ENCODE measurements around the gene EFCAB6. TPM values are rescaled to one million over a fixed set of nuclear protein-coding genes. Genes with fewer than 3 reads are reported as not detected.

Gene EFCAB6
- total and polyA plus RNA-seq, 2 donors (not counting 3 experiments of a cell fraction or from before 2014, with no cell fraction given) = 0.07 to 0.31 TPM

- dilution Hi-C loops (cut with MboI; ENCODE audit: extremely low pct_ligation_motif_present, low sequenced_read_pairs) (no loop called here), intact Hi-C loops (cut with micrococcal nuclease) (no loop called here)
- Histone ChIP-seq H3K9me1 (replicated peaks; ENCODE audit: control insufficient read depth, extremely low read depth, insufficient read depth, low read length) (no peaks in the 10 kb centered on the region), H3K27ac (ENCODE audit: insufficient read depth, low read depth, low read length) (no peak overlapping the region), H4K20me1 (replicated peaks; ENCODE audit: control insufficient read depth, extremely low read depth, insufficient read depth, low read length) (no peaks in the 10 kb centered on the region), H3K4me3 (replicated peaks in 1 of 3; ENCODE audit: insufficient read depth in 1 of 3, low read depth in 1 of 3, low read length in 3 of 3) (no peak overlapping the region), H3K27me3 (ENCODE audit: control insufficient read depth in 2 of 2, insufficient read depth in 2 of 2, low read length in 2 of 2) (no peaks in the 10 kb centered on the region), H3K4me2 (ENCODE audit: insufficient read depth, low read length) (no peak overlapping the region), H2AFZ (ENCODE audit: low read depth, low read length) (no peak overlapping the region), H3K79me2 (ENCODE audit: control insufficient read depth, insufficient read depth, low read length) (no peaks in the 10 kb centered on the region), H3K4me1 (ENCODE audit: control insufficient read depth, extremely low read depth, insufficient read depth, low read length) (no peaks in the 10 kb centered on the region), H3K9me3 (replicated peaks; ENCODE audit: control insufficient read depth, insufficient read depth, low read length) (peaks cover 10% of the 10 kb centered on the region), H3K9ac (replicated peaks; ENCODE audit: extremely low read depth, insufficient read depth, low read length) (no peak overlapping the region), H3K36me3 (ENCODE audit: control insufficient read depth in 2 of 2, extremely low read depth in 1 of 2, insufficient read depth in 2 of 2, low read length in 2 of 2) (no peaks in the 10 kb centered on the region)
- POLR2A ChIA-PET = no interaction called here
- TF ChIP-seq POLR2A (IDR thresholded peaks at IDR 0.05; ENCODE audit: low read depth, low read length) = no peak
- no peak for TF ChIP-seq JUN (IDR thresholded peaks at IDR 0.05; ENCODE audit: borderline replicate concordance, insufficient read depth, insufficient read length, low read depth)
- no peak for TF ChIP-seq MAX (IDR thresholded peaks at IDR 0.05; ENCODE audit: insufficient read depth, insufficient read length)
- no peak for TF ChIP-seq FOS (IDR thresholded peaks at IDR 0.05; ENCODE audit: borderline replicate concordance, insufficient read depth, low read length)
- no peak for TF ChIP-seq CTCF (IDR thresholded peaks at IDR 0.05; ENCODE audit: extremely low read depth in 1 of 2, insufficient read depth in 1 of 2, low read depth in 1 of 2, low read length in 2 of 2)
- TF ChIP-seq POLR2AphosphoS5 (IDR thresholded peaks at IDR 0.05; ENCODE audit: insufficient read depth, low read depth, low read length) = no peak
- no peak for TF ChIP-seq GATA2 (IDR thresholded peaks at IDR 0.05; ENCODE audit: insufficient read depth, insufficient read length, low read depth, low read length)
- TF ChIP-seq MYC (IDR thresholded peaks at IDR 0.05; ENCODE audit: low read depth, low read length) = no peak
- no peak for TF ChIP-seq EZH2 (IDR thresholded peaks at IDR 0.05; ENCODE audit: borderline replicate concordance, low read depth, low read length, severe bottlenecking)
- FAIRE-seq = no peak
- CTCF ChIA-PET = no interaction called here
- DNase-seq (ENCODE audit: low read depth, low spot score) = no peak
- no TSS peak for BruUV-seq (replicated peaks)
Measured at GRCh38 chr22:43504068-43504467, 308.0 kb downstream of the EFCAB6 start.

Data from endothelial cell of umbilical vein (primary cell).